Measurements from ENCODE around the gene DNM3.

DNA sequence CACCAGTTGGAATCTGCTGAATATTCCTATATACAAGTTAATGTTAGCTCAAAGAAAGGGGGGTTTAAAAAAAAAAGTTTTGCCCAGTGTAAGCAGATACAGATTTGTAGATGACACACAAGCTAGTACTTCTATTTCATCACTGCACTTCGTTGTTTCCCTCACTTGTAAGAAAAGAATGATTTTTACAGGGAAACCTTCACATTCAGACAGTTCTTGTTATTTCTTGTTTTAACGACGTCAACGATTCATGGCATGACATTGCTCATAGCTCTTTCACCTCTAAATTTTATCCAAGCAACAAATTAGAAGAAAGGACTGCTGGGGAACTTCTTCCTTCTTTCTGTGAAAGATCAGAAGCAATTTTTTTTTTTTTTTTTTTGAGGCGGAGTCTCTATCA, 553.5 kb downstream of the DNM3 start:
- TF ChIP-seq, protein P1, sequence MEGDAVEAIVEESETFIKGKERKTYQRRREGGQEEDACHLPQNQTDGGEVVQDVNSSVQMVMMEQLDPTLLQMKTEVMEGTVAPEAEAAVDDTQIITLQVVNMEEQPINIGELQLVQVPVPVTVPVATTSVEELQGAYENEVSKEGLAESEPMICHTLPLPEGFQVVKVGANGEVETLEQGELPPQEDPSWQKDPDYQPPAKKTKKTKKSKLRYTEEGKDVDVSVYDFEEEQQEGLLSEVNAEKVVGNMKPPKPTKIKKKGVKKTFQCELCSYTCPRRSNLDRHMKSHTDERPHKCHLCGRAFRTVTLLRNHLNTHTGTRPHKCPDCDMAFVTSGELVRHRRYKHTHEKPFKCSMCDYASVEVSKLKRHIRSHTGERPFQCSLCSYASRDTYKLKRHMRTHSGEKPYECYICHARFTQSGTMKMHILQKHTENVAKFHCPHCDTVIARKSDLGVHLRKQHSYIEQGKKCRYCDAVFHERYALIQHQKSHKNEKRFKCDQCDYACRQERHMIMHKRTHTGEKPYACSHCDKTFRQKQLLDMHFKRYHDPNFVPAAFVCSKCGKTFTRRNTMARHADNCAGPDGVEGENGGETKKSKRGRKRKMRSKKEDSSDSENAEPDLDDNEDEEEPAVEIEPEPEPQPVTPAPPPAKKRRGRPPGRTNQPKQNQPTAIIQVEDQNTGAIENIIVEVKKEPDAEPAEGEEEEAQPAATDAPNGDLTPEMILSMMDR (IDR thresholded peaks at IDR 0.05; ENCODE audit: control extremely low read depth in 1 of 3, insufficient read depth in 1 of 3, low read depth in 1 of 3, low read length in 3 of 3): no peak
- TF ChIP-seq EZH2 (IDR thresholded peaks at IDR 0.05; ENCODE audit: low read depth, low read length, severe bottlenecking) (no peak), POLR2A (IDR thresholded peaks at IDR 0.05; ENCODE audit: control extremely low read depth in 1 of 2, low read depth in 2 of 2, low read length in 2 of 2) (no peak), ZNF274 (IDR thresholded peaks at IDR 0.05; ENCODE audit: borderline replicate concordance, extremely low read depth, low read length) (no peak), CREB1 (IDR thresholded peaks at IDR 0.05) (no peak), BRCA1 (IDR thresholded peaks at IDR 0.05; ENCODE audit: low read depth, low read length) (no peak), EP300 (IDR thresholded peaks at IDR 0.05; ENCODE audit: borderline replicate concordance in 1 of 2, low read depth in 2 of 2, low read length in 2 of 2) (no peak)

Data from H1 (cell line).